Stimulated activated CD4-positive, alpha-beta T cell treated with anti-CD3 and anti-CD28 coated beads, TNF-alpha, amount 100 ng/mL, for 4 hours (primary cell): ENCODE data around the gene CTTN.
A peak's percentile ranks its signal among the peaks of the same experiment; 100 is the strongest.

Experiments
- DNase-seq, 3 experiments: peaks; one replicate each; pipeline ENCODE4 v3.0.0-alpha.2; 2020; ENCODE audit warnings: low read depth in 3 of 3

Gene CTTN

GRCh38 chr11:70397983-70398833 is at the start of gene CTTN:
TSS of gene CTTN (plus strand) at chr11:70398529. CDS start at chr11:70407298, 8,769 bp downstream.
- DNase-seq: peak; percentile 52 to 76 (median 54)

- DNase-seq: no peak
Measured at GRCh38 chr11:70348608-70349007, 49.7 kb upstream of the CTTN start.

- no peak for DNase-seq
Measured at GRCh38 chr11:70351646-70352045, 46.7 kb upstream of the CTTN start.

- no peak for DNase-seq
Measured at GRCh38 chr11:70352100-70352499, 46.2 kb upstream of the CTTN start.

GRCh38 chr11:70352601-70353000 is 45.7 kb upstream of the CTTN start:
- DNase-seq: no peak

- DNase-seq: no peak
Measured at GRCh38 chr11:70353329-70353728, 45.0 kb upstream of the CTTN start.

- no peak for DNase-seq
Measured at GRCh38 chr11:70353900-70354568, 44.3 kb upstream of the CTTN start.

GRCh38 chr11:70354629-70355028 is 43.7 kb upstream of the CTTN start:
- no peak for DNase-seq

- no peak for DNase-seq
Measured at GRCh38 chr11:70358753-70359152, 39.6 kb upstream of the CTTN start.

GRCh38 chr11:70359451-70360205 is 38.7 kb upstream of the CTTN start:
- no peak for DNase-seq

GRCh38 chr11:70360211-70360610 is 38.1 kb upstream of the CTTN start:
- DNase-seq: no peak

GRCh38 chr11:70364178-70364577 is 34.2 kb upstream of the CTTN start:
- no peak for DNase-seq

GRCh38 chr11:70364745-70365543 is 33.4 kb upstream of the CTTN start:
- peak; percentile 15 to 49 (median 31) for DNase-seq

- no peak for DNase-seq
Measured at GRCh38 chr11:70365544-70365927, 32.8 kb upstream of the CTTN start.

- DNase-seq: no peak
Measured at GRCh38 chr11:70367071-70367470, 31.3 kb upstream of the CTTN start.

GRCh38 chr11:70368961-70369360 is 29.4 kb upstream of the CTTN start:
- no peak for DNase-seq

- no peak for DNase-seq
Measured at GRCh38 chr11:70371241-70371640, 27.1 kb upstream of the CTTN start.

- DNase-seq: no peak
Measured at GRCh38 chr11:70372076-70372475, 26.3 kb upstream of the CTTN start.

GRCh38 chr11:70376621-70377020 is 21.7 kb upstream of the CTTN start:
- no peak for DNase-seq

GRCh38 chr11:70377645-70378044 is 20.7 kb upstream of the CTTN start:
- DNase-seq: no peak

GRCh38 chr11:70378506-70379134 is 19.7 kb upstream of the CTTN start:
- DNase-seq: no peak
